Measurements from ENCODE around the gene DHX34. TPM values are rescaled to one million over a fixed set of nuclear protein-coding genes. Genes with fewer than 3 reads are reported as not detected.

The DHX34 gene
- total RNA-seq, 1 donor from 2014 or later = 31.7 TPM

DNA sequence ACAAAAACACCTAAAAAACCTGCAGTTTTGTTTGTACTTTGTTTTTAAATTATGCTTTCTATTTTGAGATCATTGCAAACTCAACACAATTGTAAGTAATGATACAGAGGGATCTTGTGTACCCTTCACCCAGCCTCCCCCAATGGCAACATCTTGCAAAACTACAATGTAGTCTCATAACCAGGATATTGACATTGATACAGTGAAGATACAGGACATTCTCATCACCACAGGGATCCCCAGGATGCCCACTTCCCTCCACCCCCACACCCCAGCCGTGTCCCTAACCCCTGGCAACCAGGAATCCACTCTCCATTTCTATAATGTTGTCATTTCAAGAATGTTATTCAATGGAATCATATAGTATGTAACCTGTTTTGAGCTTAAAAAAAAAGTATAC, 27.5 kb upstream of the DHX34 start:
- no peak for DNase-seq (ENCODE audit: low spot score in 2 of 2, unreplicated experiment in 2 of 2)
- Mint-ChIP-seq H3K36me3 (no peaks in the 10 kb centered on the region), H3K27ac (no peak overlapping the region), H3K4me1 (no peaks in the 10 kb centered on the region), H3K9me3 (peaks cover 4% of the 10 kb centered on the region), H3K27me3 (ENCODE audit: low read depth) (peaks cover 29% of the 10 kb centered on the region), H3K4me3 (no peak overlapping the region)
- TF ChIP-seq, protein P1, sequence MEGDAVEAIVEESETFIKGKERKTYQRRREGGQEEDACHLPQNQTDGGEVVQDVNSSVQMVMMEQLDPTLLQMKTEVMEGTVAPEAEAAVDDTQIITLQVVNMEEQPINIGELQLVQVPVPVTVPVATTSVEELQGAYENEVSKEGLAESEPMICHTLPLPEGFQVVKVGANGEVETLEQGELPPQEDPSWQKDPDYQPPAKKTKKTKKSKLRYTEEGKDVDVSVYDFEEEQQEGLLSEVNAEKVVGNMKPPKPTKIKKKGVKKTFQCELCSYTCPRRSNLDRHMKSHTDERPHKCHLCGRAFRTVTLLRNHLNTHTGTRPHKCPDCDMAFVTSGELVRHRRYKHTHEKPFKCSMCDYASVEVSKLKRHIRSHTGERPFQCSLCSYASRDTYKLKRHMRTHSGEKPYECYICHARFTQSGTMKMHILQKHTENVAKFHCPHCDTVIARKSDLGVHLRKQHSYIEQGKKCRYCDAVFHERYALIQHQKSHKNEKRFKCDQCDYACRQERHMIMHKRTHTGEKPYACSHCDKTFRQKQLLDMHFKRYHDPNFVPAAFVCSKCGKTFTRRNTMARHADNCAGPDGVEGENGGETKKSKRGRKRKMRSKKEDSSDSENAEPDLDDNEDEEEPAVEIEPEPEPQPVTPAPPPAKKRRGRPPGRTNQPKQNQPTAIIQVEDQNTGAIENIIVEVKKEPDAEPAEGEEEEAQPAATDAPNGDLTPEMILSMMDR (IDR thresholded peaks at IDR 0.05; ENCODE audit: unreplicated experiment) = no peak

- TF ChIP-seq, protein P1 (IDR thresholded peaks at IDR 0.05; ENCODE audit: unreplicated experiment) = no peak
- Mint-ChIP-seq H3K27ac (no peak overlapping the region), H3K27me3 (ENCODE audit: low read depth) (peaks cover 29% of the 10 kb centered on the region), H3K4me3 (no peak overlapping the region), H3K9me3 (peaks cover 4% of the 10 kb centered on the region), H3K4me1 (no peaks in the 10 kb centered on the region), H3K36me3 (no peaks in the 10 kb centered on the region)
- DNase-seq (ENCODE audit: low spot score in 2 of 2, unreplicated experiment in 2 of 2) = no peak
These were observed 27.1 kb upstream of the DHX34 start for GRCh38 chr19:47322058-47322457.

DNA sequence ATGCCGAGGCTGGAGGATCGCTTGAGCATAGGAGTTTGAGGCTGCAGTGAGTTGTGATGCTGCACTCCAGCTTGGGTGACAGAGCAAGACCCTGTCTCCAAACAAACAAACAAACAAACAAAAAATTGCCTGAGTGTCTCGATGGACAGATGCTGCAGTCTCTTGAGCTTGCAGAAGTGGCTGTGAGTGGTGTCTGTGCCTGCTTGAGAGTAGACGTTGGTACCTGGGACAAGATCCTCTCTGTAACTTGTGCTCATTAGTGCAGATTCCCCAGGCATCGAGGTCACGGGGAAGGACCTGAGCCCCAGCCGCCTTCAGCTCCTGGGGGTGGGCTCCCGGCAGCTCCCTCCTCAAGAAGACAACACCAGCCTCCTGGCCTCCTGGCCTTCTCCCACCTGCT, 25.7 kb upstream of the DHX34 start:
- Mint-ChIP-seq H3K4me3 (no peak overlapping the region), H3K27ac (no peak overlapping the region), H3K36me3 (no peaks in the 10 kb centered on the region), H3K4me1 (no peaks in the 10 kb centered on the region), H3K27me3 (ENCODE audit: low read depth) (peaks cover 29% of the 10 kb centered on the region), H3K9me3 (peaks cover 4% of the 10 kb centered on the region)
- DNase-seq (ENCODE audit: low spot score in 2 of 2, unreplicated experiment in 2 of 2) = no peak
- TF ChIP-seq, protein P1 (IDR thresholded peaks at IDR 0.05; ENCODE audit: unreplicated experiment) = no peak

DNA sequence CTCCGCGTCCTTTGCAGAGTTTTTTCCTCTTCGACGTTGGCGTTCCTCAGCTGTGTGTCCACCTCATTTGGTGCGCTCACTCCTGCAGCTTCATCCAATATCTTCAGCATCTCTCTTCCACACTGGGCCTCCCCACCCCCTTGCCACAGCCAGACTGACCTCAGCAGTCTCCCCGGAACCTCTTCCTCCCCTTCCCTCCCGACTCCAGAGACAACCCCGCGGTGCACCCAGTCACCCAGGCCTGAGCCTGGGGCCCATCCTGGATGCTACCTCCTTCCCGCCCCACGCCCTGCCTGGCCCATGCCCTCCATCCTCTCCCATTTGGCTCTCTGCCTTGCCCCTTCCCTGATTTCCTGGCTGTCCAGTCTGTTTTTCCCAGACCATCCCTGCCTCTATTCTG, 25.2 kb upstream of the DHX34 start:
- Mint-ChIP-seq H3K36me3 (no peaks in the 10 kb centered on the region), H3K4me3 (no peak overlapping the region), H3K4me1 (no peaks in the 10 kb centered on the region), H3K27me3 (ENCODE audit: low read depth) (peaks cover 29% of the 10 kb centered on the region), H3K27ac (no peak overlapping the region), H3K9me3 (peaks cover 4% of the 10 kb centered on the region)
- DNase-seq (ENCODE audit: low spot score in 2 of 2, unreplicated experiment in 2 of 2) = no peak
- TF ChIP-seq, protein P1 (IDR thresholded peaks at IDR 0.05; ENCODE audit: unreplicated experiment) = no peak

GRCh38 chr19:47324502-47324901, 24.6 kb upstream of the DHX34 start:
- Mint-ChIP-seq H3K9me3 (peaks cover 4% of the 10 kb centered on the region), H3K4me1 (no peaks in the 10 kb centered on the region), H3K36me3 (no peaks in the 10 kb centered on the region), H3K27ac (no peak overlapping the region), H3K27me3 (ENCODE audit: low read depth) (peaks cover 29% of the 10 kb centered on the region), H3K4me3 (no peak overlapping the region)
- DNase-seq (ENCODE audit: low spot score in 2 of 2, unreplicated experiment in 2 of 2) = no peak
- TF ChIP-seq, protein P1 (IDR thresholded peaks at IDR 0.05; ENCODE audit: unreplicated experiment) = no peak

GRCh38 chr19:47330466-47330869, 18.6 kb upstream of the DHX34 start:
- Mint-ChIP-seq H3K27ac (no peak overlapping the region), H3K4me1 (no peaks in the 10 kb centered on the region), H3K36me3 (no peaks in the 10 kb centered on the region), H3K27me3 (ENCODE audit: low read depth) (peaks cover 9% of the 10 kb centered on the region), H3K4me3 (no peak overlapping the region), H3K9me3 (no peaks in the 10 kb centered on the region)
- TF ChIP-seq, protein P1 (IDR thresholded peaks at IDR 0.05; ENCODE audit: unreplicated experiment) = no peak
- DNase-seq (ENCODE audit: low spot score in 2 of 2, unreplicated experiment in 2 of 2) = no peak

Data from mesothelial cell of epicardium (in vitro differentiated cells).